ENCODE data around the gene ADGRA3.
A peak's percentile ranks its signal among the peaks of the same experiment; 100 is the strongest.

ADGRA3 gene

GRCh38 chr4:22504922-22505321 lies 10.9 kb downstream of the ADGRA3 start:
- DNase-seq: no peak

GRCh38 chr4:22504447-22504846 lies 11.4 kb downstream of the ADGRA3 start:
- DNase-seq: no peak

DNA sequence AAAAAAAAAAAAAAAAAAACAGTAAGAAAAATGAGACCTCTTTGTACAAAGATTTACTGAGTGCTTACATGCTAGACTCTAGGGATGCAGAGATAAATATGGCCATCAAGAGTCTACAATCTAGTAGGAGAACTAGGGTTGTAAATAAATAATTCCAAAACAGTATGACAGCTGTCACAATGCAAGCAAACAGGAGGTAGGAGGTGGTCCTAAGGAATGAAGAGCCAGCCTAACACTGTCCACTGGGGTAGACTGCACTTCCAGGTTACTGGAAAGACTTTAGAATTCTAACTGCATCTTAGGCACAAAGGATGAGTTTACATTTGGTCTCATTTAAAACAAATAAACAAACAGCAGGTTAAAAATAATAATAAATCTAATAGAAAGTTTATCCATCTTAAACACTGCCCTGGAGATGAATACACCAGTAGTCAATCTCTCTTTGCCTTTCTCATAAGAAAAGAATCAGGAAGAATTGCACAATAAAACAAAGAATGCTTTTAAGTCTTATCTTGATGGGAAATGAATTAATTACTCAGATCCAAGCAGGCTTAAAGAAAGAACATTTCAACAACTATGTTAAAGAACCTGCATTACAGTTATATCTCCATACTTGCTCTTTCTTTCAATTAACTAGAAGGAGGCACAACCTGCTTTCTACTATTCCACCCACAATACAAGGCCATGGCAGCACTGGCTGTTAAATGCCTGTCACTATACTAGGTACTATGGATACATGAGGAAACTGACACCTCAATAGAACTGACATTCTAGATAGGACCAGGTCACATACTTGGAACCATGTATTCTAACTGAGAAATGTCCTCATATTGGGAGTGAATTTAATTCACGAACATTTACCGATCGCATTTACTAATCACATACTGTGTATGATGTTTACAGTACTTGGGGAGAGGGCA lies 12.7 kb downstream of the ADGRA3 start:
- DNase-seq: no peak

- DNase-seq: no peak
These were observed 14.2 kb downstream of the ADGRA3 start for GRCh38 chr4:22501715-22502095.

DNA sequence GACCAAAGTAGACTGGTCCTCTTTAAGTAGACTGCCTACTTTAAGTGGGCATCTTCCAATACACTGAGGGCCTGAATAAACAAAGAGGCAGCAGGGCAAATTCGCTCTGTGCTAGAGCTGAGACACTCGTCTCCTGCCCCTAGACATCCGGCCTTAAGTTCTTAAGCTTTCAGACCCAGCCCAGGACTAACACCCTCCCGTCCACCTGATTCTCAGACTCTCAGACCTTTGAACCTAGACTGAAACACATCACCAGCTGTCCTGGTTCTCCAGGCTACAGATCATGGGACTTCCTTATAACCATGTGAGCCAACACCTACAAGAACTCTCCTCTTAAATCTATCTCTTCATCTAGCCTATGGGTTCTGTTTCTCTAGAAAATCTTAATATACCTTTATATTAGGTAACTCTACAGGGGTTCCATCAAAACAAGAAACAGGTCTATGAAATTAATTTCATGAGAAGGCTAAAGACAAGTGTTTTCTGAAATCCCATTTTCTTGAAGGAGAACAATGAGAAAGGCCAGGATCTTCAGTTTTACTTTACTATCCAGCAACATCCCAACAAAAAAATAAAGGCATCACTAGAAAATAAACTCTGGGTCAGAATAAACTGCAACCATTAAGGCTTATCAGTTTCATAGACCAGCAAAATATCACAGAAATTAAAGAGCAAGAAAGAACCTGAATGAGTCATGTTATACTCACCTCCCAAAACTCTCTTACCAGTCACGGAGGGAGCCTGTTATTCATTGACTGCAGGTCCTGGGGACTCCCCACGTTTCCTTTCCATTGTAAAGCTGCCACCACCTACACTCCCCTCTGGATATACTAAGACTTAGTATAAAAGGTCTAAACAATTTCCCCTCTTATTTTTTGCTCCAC lies 14.8 kb downstream of the ADGRA3 start:
- peak; percentile 11 for DNase-seq

DNA sequence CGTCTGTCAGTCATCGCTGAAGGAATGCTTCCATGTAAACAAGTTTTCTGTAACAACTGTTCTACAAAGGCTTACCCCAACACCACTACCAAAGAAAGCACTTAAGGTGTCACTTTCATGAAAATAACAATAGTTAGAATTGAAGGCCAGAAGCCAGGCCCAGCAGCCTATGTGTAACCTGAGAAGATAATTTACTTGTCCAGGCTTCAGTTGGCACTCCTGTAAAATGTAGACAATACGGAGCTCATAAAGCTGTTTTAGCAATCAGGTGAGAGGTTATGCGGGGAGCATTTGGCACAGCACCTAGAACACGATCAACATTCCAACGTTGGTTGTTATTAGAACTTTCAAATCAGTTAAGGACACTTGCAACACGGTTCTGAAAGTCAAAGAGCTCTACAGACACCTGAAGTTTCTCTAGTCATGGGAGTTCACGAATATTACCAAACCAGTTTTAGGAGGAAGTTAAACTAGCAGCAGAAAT lies 15.7 kb downstream of the ADGRA3 start:
- DNase-seq: no peak

GRCh38 chr4:22498866-22499265 lies 17.0 kb downstream of the ADGRA3 start:
- DNase-seq: no peak

DNA sequence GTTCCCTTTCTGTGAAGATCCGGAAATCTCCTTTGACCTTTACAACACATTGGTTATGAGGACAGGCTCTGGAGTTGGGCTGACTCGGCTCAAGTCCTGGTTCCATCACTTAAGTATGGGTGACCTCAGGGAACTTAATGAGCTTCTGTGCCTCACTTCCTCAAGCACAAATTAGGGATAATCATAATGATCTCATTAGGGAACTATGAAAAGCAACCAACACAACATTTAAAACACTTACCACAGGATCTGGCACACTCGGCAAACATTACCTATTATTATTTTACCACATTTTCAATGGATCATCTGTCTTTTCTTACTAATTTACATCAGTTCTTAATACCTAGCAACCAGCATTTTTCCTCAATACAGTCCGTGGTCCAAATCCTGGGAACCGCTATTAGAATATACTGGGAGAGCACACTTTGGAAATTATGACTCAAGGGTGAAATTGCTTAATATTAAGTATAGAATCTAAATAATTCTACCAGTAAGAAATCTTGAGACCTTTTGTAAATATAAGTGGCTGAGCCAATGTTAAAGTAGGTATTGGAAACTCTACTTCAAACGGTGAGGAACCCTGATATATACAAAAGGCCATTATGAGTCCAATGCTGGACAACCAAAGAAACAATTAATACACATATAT lies 19.6 kb downstream of the ADGRA3 start:
- no peak for DNase-seq

- no peak for DNase-seq
These were observed 22.3 kb downstream of the ADGRA3 start for GRCh38 chr4:22493523-22493922.

DNA sequence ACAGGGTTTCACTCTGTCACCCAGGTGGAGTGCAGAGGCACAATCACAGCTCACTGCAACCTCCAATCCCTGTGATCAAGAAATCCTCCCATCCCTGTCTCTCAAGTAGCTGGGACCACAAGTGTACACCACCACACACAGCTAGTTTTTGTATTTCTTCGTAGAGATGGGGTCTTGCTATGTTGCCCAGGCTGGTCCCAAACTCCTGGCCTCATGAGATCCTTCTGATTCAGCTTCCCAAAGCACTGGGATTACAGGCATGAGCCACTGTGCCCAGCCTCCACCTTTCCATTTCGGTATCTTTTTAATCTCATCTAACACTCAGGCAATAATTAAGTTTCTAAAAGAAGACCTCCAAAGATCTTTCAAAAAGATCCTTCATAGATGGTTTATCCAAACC lies 22.9 kb downstream of the ADGRA3 start:
- no peak for DNase-seq

DNA sequence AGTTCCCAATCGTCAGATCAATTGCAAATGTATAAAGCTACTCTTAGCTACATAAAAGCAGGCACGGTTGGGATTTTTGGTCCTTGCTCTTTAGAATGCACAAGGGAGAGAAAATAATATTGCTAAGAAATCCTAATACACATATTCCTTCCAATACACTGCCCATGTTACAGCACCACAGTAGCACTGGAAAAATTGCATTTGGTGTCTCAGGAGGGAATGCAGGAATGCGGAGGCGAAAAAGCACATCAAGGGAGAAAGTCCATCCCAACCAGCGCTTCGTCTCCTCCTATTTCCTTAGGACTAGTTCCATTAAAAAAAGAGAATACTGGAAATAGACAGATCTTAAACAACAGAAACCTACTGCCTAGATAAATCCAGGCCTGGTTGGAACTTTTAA lies 23.9 kb downstream of the ADGRA3 start:
- DNase-seq: no peak

GRCh38 chr4:22490718-22491315 lies 25.0 kb downstream of the ADGRA3 start:
- DNase-seq: no peak

- no peak for DNase-seq
These were observed 27.8 kb downstream of the ADGRA3 start for GRCh38 chr4:22488106-22488505.

- DNase-seq: no peak
These were observed 28.5 kb downstream of the ADGRA3 start for GRCh38 chr4:22487328-22487727.

DNA sequence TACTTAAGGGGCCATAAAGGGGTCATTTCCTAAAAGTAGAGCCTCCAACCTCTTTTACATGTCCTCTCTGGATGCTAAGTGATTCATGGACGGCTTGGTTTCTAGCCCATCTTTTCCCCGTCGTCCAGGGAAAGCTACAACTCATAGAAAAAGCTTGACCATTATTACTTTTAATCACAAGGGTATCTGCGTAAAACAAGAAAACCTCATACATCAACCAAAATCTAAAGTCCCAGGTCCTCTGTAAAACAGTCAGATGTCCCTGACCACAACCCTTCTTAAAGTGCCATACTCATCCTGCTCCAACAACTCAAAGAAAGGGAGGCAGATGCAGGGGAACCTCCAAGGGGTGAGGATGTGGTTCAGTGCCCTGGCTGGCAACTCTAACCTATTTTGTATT lies 29.6 kb downstream of the ADGRA3 start:
- no peak for DNase-seq

- DNase-seq: no peak
These were observed 30.1 kb downstream of the ADGRA3 start for GRCh38 chr4:22485737-22486136.

- no peak for DNase-seq
These were observed 32.3 kb downstream of the ADGRA3 start for GRCh38 chr4:22483551-22483981.

- DNase-seq: no peak
These were observed 33.4 kb downstream of the ADGRA3 start for GRCh38 chr4:22482250-22483127.

DNA sequence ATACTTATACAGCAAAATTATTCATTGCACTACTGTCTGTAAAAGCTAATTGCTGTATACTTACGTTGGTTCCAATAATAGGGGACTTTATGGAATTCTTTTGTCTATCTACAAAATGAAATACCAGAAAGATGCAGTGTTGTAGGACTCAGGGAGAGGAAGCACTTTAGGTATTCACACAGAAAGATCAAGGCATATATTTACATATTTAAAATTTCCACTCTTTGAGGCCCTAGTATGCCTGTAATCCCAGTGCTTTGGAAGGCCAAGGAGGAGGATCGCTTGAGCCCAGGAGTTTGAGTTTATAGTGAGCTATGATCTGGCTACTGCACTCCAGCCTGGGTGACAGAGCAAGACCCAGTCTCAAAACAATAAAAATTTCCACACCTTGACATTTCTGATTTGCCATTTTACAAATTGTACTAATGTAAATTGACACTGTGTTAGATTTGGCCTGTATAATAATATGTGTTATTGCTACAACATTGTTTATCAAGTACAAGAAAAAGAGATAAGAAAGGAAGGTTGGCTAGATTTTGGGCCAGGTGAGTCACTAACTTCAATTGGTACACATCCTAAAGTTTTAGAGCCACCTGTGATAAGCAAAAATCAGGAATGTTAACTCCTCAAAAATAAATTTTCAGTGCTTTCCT lies 35.1 kb downstream of the ADGRA3 start:
- no peak for DNase-seq

DNA sequence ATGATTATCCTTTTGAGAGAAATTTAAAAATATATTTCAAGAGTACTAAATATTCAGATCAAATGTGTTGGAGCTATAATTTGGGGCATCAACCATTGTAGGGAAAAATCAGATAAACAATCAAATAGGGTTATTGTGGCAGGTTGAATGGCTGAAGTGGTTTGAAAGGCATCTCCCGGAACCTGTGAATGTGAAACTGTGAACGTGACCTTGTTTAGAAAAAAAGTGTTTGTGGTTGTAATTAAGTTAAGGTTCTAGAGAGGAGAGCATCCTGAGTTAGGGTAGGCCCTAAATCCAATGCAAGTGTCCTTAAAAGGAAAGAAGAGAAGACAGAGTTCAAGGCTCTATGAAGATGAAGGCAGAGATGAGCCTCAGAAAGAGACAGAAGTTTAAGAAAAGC lies 37.4 kb downstream of the ADGRA3 start:
- no peak for DNase-seq

GRCh38 chr4:22477813-22478182 lies 38.1 kb downstream of the ADGRA3 start:
- DNase-seq: no peak
